BLaER1 treated with 17β-estradiol and CSF1 and Interleukin-3, amounts not matched to agents 10 nM and 100 nM (cell line): ENCODE measurements around the gene NFIX.

ENCODE experiments used
- H3K27ac ChIP-seq, 11 experiments: shearing (Covaris generic); formaldehyde crosslinking; 2 replicates each; pipeline ENCODE4 v1.8.1; 2022
- H3K27me3 ChIP-seq, 11 experiments: shearing (Covaris generic); formaldehyde crosslinking; 2 replicates each; pipeline ENCODE4 v1.8.1; 2022
- H3K36me3 ChIP-seq, 11 experiments: shearing (Covaris generic); formaldehyde crosslinking; 2 replicates each; pipeline ENCODE4 v1.8.1; 2022
- H3K4me1 ChIP-seq, 10 experiments: shearing (Covaris generic); formaldehyde crosslinking; 2 replicates each; pipeline ENCODE4 v1.8.1; 2022
- H3K4me2 ChIP-seq, 11 experiments: shearing (Covaris generic); formaldehyde crosslinking; 2 replicates each; pipeline ENCODE4 v1.8.1; 2022
- H3K4me3 ChIP-seq, 10 experiments: shearing (Covaris generic); formaldehyde crosslinking; 2 replicates each; pipeline ENCODE4 v1.8.1; 2022
- H3K9ac ChIP-seq, 11 experiments: shearing (Covaris generic); formaldehyde crosslinking; 2 replicates each; pipeline ENCODE4 v1.8.1; 2022
- H3K9me3 ChIP-seq, 11 experiments: shearing (Covaris generic); formaldehyde crosslinking; replicated peaks in 1 of 11; 2 replicates each; pipeline ENCODE4 v1.8.1; 2022
- H4K20me1 ChIP-seq, 11 experiments: shearing (Covaris generic); formaldehyde crosslinking; 2 replicates each; pipeline ENCODE4 v1.8.1; 2022
- Cebpa-rat ChIP-seq, 11 experiments: shearing (Covaris generic); IDR thresholded peaks; 2 replicates each; pipeline ENCODE4 v1.8.1; 2022

NFIX gene

GRCh38 chr19:13038306-13039210 lies 43.3 kb downstream of the NFIX start:
- no peak overlapping the region for H3K4me3 ChIP-seq
- H3K4me1 ChIP-seq, result peaks cover 24 to 88% (median 55%) of the 10 kb centered on the region in 10 experiments
- peaks cover 0 to 91% (median 57%) of the 10 kb centered on the region in 11 experiments; a peak in 14 of 22 replicates for H4K20me1 ChIP-seq
- peak overlapping the region in 3 of 11 experiments; percentile 64 to 79 (median 74); a peak in 2 of 22 replicates for H3K4me2 ChIP-seq
- H3K36me3 ChIP-seq, result peaks cover 0 to 15% (median 0%) of the 10 kb centered on the region in 11 experiments; a peak in 4 of 22 replicates
- peak overlapping the region in 2 of 11 experiments; percentile 13 to 28; a peak in 1 of 22 replicates for H3K9ac ChIP-seq
- H3K27me3 ChIP-seq, result no peaks in the 10 kb centered on the region
- TF ChIP-seq Cebpa-rat (IDR thresholded peaks at IDR 0.05), result no peak
- H3K27ac ChIP-seq, result no peak overlapping the region
- H3K9me3 ChIP-seq, result no peaks in the 10 kb centered on the region

GRCh38 chr19:13039211-13039789 lies 44.0 kb downstream of the NFIX start:
- H3K27me3 ChIP-seq, result no peaks in the 10 kb centered on the region
- no peak overlapping the region; a peak in 1 of 22 replicates for H3K4me2 ChIP-seq
- H4K20me1 ChIP-seq, result peaks cover 0 to 90% (median 58%) of the 10 kb centered on the region in 11 experiments; a peak in 14 of 22 replicates
- H3K4me3 ChIP-seq, result no peak overlapping the region
- TF ChIP-seq Cebpa-rat (IDR thresholded peaks at IDR 0.05), result no peak
- no peak overlapping the region for H3K27ac ChIP-seq
- peaks cover 0 to 15% (median 0%) of the 10 kb centered on the region in 11 experiments; a peak in 6 of 22 replicates for H3K36me3 ChIP-seq
- peaks cover 24 to 87% (median 54%) of the 10 kb centered on the region in 10 experiments for H3K4me1 ChIP-seq
- no peaks in the 10 kb centered on the region for H3K9me3 ChIP-seq
- H3K9ac ChIP-seq, result no peak overlapping the region

GRCh38 chr19:13040232-13040947 lies 45.1 kb downstream of the NFIX start:
- Histone ChIP-seq H3K9me3 (no peaks in the 10 kb centered on the region), H3K36me3 (peaks cover 0 to 17% (median 3%) of the 10 kb centered on the region in 11 experiments; a peak in 9 of 22 replicates), H3K27ac (no peak overlapping the region), H3K4me1 (peaks cover 24 to 77% (median 49%) of the 10 kb centered on the region in 10 experiments), H4K20me1 (peaks cover 0 to 90% (median 57%) of the 10 kb centered on the region in 11 experiments; a peak in 15 of 22 replicates), H3K27me3 (no peaks in the 10 kb centered on the region), H3K4me2 (no peak overlapping the region), H3K9ac (no peak overlapping the region; a peak in 1 of 22 replicates), H3K4me3 (no peak overlapping the region)
- TF ChIP-seq Cebpa-rat (IDR thresholded peaks at IDR 0.05), result no peak

GRCh38 chr19:13040948-13041292 lies 45.6 kb downstream of the NFIX start:
- Histone ChIP-seq H3K9me3 (no peaks in the 10 kb centered on the region), H4K20me1 (peaks cover 0 to 93% (median 62%) of the 10 kb centered on the region in 11 experiments; a peak in 15 of 22 replicates), H3K27me3 (no peaks in the 10 kb centered on the region), H3K4me2 (no peak overlapping the region), H3K4me1 (peaks cover 24 to 73% (median 44%) of the 10 kb centered on the region in 10 experiments), H3K27ac (no peak overlapping the region), H3K36me3 (peaks cover 0 to 21% (median 7%) of the 10 kb centered on the region in 11 experiments; a peak in 9 of 22 replicates), H3K9ac (no peak overlapping the region; a peak in 1 of 22 replicates), H3K4me3 (no peak overlapping the region)
- TF ChIP-seq Cebpa-rat (IDR thresholded peaks at IDR 0.05), result no peak

- H3K4me1 ChIP-seq, result peaks cover 11 to 56% (median 28%) of the 10 kb centered on the region in 10 experiments
- H3K4me3 ChIP-seq, result no peak overlapping the region
- peak overlapping the region; percentile 27 to 74 (median 56); a peak in 20 of 22 replicates for H3K4me2 ChIP-seq
- H3K27ac ChIP-seq, result no peak overlapping the region
- TF ChIP-seq Cebpa-rat (IDR thresholded peaks at IDR 0.05), result no peak
- no peaks in the 10 kb centered on the region for H3K27me3 ChIP-seq
- H3K9me3 ChIP-seq, result no peaks in the 10 kb centered on the region
- H3K9ac ChIP-seq, result 0 out of 22 replicates have a peak overlapping the region, but pooled peaks of 1 of the 11 experiments have one; percentile 29
- peaks cover 0 to 33% (median 16%) of the 10 kb centered on the region in 11 experiments; a peak in 8 of 22 replicates for H3K36me3 ChIP-seq
- peaks cover 0 to 90% (median 60%) of the 10 kb centered on the region in 11 experiments; a peak in 15 of 22 replicates for H4K20me1 ChIP-seq
Observed at GRCh38 chr19:13042443-13043130, 47.3 kb downstream of the NFIX start.

GRCh38 chr19:13043285-13043684 lies 48.0 kb downstream of the NFIX start:
- TF ChIP-seq Cebpa-rat (IDR thresholded peaks at IDR 0.05), result no peak
- Histone ChIP-seq H3K9me3 (no peaks in the 10 kb centered on the region), H3K9ac (0 out of 22 replicates have a peak overlapping the region, but pooled peaks of 2 of the 11 experiments have one; percentile 3 to 29), H3K4me3 (no peak overlapping the region), H3K4me1 (peaks cover 7 to 49% (median 22%) of the 10 kb centered on the region in 10 experiments), H3K27ac (no peak overlapping the region), H3K27me3 (no peaks in the 10 kb centered on the region), H3K4me2 (peak overlapping the region; percentile 27 to 74 (median 56); a peak in 21 of 22 replicates), H4K20me1 (peaks cover 0 to 90% (median 56%) of the 10 kb centered on the region in 11 experiments; a peak in 15 of 22 replicates), H3K36me3 (peaks cover 0 to 33% (median 16%) of the 10 kb centered on the region in 11 experiments; a peak in 8 of 22 replicates)

GRCh38 chr19:13044231-13044836 lies 49.1 kb downstream of the NFIX start:
- peaks cover 7 to 40% (median 22%) of the 10 kb centered on the region in 10 experiments for H3K4me1 ChIP-seq
- no peak for TF ChIP-seq Cebpa-rat (IDR thresholded peaks at IDR 0.05)
- H3K9ac ChIP-seq, result no peak overlapping the region
- H3K27ac ChIP-seq, result no peak overlapping the region
- H3K4me2 ChIP-seq, result no peak overlapping the region; a peak in 1 of 22 replicates
- peaks cover 0 to 88% (median 46%) of the 10 kb centered on the region in 11 experiments; a peak in 15 of 22 replicates for H4K20me1 ChIP-seq
- H3K4me3 ChIP-seq, result no peak overlapping the region
- no peaks in the 10 kb centered on the region for H3K9me3 ChIP-seq
- H3K36me3 ChIP-seq, result peaks cover 0 to 33% (median 16%) of the 10 kb centered on the region in 11 experiments; a peak in 8 of 22 replicates
- no peaks in the 10 kb centered on the region for H3K27me3 ChIP-seq
